WTC11 (cell line): ENCODE measurements around the gene SNRPD2.

ENCODE experiments used
- SP1 ChIP-seq: sonication (generic); formaldehyde crosslinking; conservative IDR thresholded peaks from 2 replicates; pipeline ENCODE4 v1.8.1; 2022; ENCODE audit warnings: missing genetic modification reagents
- ZNF423 ChIP-seq: fragments of 250-450 bp; sonication (Bioruptor Pico); IDR thresholded peaks from 2 replicates; pipeline ENCODE4 v2.1.2; 2022; ENCODE audit warnings: mild to moderate bottlenecking, moderate library complexity
- TF ChIP-seq, protein P1 (sequence below): sonication (generic); formaldehyde crosslinking; IDR thresholded peaks from 2 replicates; pipeline ENCODE4 v1.8.0; 2022; ENCODE audit warnings: mild to moderate bottlenecking, missing genetic modification reagents
- TF ChIP-seq, protein P2 (sequence below): fragments of 200-600 bp; IDR thresholded peaks from 2 replicates; pipeline ENCODE4 v1.8.0; 2022; ENCODE audit warnings: antibody characterized with exemption
- TF ChIP-seq, protein P3 (sequence below): sonication (generic); formaldehyde crosslinking; IDR thresholded peaks from 2 replicates; pipeline ENCODE4 v1.8.1; 2023; ENCODE audit warnings: mild to moderate bottlenecking, moderate library complexity, missing genetic modification reagents
- TF ChIP-seq, protein P4 (sequence below): sonication (generic); formaldehyde crosslinking; IDR thresholded peaks from 2 replicates; pipeline ENCODE4 v1.8.1; 2022; ENCODE audit warnings: missing genetic modification reagents, borderline replicate concordance

DNA sequence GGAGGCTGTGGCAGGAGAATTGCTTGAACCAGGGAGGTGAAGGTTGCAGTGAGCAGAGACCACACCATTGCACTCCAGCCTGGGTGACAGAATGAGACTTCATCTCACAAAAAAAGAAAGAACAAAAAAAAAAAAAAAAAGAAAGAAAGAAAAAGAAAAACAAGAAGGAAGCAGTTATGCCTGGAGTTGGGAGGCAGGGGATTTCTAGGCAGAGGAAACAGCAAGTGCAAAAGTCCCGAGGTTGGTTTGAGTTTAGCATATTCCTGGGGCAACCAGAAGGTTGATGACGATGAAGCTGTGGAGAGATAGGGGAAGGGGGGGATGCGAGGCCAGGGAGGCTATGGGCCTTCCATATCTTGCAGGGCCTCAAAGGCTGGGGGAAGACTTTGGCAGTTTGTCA lies 41.0 kb downstream of the SNRPD2 start:
- TF ChIP-seq, protein P1, sequence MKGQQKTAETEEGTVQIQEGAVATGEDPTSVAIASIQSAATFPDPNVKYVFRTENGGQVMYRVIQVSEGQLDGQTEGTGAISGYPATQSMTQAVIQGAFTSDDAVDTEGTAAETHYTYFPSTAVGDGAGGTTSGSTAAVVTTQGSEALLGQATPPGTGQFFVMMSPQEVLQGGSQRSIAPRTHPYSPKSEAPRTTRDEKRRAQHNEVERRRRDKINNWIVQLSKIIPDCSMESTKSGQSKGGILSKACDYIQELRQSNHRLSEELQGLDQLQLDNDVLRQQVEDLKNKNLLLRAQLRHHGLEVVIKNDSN (CRISPR knock-in tag) = no peak
- TF ChIP-seq, protein P2, sequence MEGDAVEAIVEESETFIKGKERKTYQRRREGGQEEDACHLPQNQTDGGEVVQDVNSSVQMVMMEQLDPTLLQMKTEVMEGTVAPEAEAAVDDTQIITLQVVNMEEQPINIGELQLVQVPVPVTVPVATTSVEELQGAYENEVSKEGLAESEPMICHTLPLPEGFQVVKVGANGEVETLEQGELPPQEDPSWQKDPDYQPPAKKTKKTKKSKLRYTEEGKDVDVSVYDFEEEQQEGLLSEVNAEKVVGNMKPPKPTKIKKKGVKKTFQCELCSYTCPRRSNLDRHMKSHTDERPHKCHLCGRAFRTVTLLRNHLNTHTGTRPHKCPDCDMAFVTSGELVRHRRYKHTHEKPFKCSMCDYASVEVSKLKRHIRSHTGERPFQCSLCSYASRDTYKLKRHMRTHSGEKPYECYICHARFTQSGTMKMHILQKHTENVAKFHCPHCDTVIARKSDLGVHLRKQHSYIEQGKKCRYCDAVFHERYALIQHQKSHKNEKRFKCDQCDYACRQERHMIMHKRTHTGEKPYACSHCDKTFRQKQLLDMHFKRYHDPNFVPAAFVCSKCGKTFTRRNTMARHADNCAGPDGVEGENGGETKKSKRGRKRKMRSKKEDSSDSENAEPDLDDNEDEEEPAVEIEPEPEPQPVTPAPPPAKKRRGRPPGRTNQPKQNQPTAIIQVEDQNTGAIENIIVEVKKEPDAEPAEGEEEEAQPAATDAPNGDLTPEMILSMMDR = no peak
- TF ChIP-seq SP1 = no peak
- no peak for TF ChIP-seq ZNF423 (CRISPR knock-in tag)
- TF ChIP-seq, protein P3, sequence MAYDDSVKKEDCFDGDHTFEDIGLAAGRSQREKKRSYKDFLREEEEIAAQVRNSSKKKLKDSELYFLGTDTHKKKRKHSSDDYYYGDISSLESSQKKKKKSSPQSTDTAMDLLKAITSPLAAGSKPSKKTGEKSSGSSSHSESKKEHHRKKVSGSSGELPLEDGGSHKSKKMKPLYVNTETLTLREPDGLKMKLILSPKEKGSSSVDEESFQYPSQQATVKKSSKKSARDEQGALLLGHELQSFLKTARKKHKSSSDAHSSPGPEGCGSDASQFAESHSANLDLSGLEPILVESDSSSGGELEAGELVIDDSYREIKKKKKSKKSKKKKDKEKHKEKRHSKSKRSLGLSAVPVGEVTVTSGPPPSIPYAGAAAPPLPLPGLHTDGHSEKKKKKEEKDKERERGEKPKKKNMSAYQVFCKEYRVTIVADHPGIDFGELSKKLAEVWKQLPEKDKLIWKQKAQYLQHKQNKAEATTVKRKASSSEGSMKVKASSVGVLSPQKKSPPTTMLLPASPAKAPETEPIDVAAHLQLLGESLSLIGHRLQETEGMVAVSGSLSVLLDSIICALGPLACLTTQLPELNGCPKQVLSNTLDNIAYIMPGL (CRISPR knock-in tag) = no peak
- TF ChIP-seq, protein P4, sequence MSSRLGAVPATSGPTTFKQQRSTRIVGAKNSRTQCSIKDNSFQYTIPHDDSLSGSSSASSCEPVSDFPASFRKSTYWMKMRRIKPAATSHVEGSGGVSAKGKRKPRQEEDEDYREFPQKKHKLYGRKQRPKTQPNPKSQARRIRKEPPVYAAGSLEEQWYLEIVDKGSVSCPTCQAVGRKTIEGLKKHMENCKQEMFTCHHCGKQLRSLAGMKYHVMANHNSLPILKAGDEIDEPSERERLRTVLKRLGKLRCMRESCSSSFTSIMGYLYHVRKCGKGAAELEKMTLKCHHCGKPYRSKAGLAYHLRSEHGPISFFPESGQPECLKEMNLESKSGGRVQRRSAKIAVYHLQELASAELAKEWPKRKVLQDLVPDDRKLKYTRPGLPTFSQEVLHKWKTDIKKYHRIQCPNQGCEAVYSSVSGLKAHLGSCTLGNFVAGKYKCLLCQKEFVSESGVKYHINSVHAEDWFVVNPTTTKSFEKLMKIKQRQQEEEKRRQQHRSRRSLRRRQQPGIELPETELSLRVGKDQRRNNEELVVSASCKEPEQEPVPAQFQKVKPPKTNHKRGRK (CRISPR knock-in tag) = no peak
